DOHH2 (cell line): Measurements from ENCODE around the gene PRICKLE1.

Experiments used
- H3F3A ChIP-seq: fragments of 200-600 bp; sonication (generic), shearing (Covaris generic); 2 replicates; pipeline ENCODE4 v1.6.0; 2016; ENCODE audit warnings: antibody characterized with exemption, mild to moderate bottlenecking; ENCODE audit not compliant: control insufficient read depth, insufficient read depth
- H3K27ac ChIP-seq: fragments of 200-600 bp; sonication (generic); 2 replicates; pipeline ENCODE4 v1.5.1; 2014; ENCODE audit warnings: low read depth, mild to moderate bottlenecking, low read length, moderate library complexity
- H3K27me3 ChIP-seq: fragments of 200-600 bp; sonication (generic); 2 replicates; pipeline ENCODE4 v1.6.1; 2014; ENCODE audit warnings: mild to moderate bottlenecking, low read length, mixed read lengths; ENCODE audit not compliant: control insufficient read depth
- H3K36me3 ChIP-seq: fragments of 200-600 bp; sonication (generic); 2 replicates; pipeline ENCODE4 v1.6.1; 2014; ENCODE audit warnings: mild to moderate bottlenecking, low read length, moderate library complexity, mixed read lengths; ENCODE audit not compliant: control insufficient read depth
- H3K4me1 ChIP-seq: fragments of 200-600 bp; sonication (generic); 2 replicates; pipeline ENCODE4 v1.6.1; 2014; ENCODE audit warnings: mild to moderate bottlenecking, low read length, mixed read lengths; ENCODE audit not compliant: control insufficient read depth
- H3K4me2 ChIP-seq: fragments of 200-600 bp; sonication (generic); 2 replicates; pipeline ENCODE4 v1.6.0; 2014; ENCODE audit warnings: mild to moderate bottlenecking, low read length, moderate library complexity
- H3K4me3 ChIP-seq: fragments of 200-600 bp; sonication (generic); 2 replicates; pipeline ENCODE4 v1.5.1; 2014; ENCODE audit warnings: mild to moderate bottlenecking, low read length, mixed read lengths
- H3K79me2 ChIP-seq: fragments of 200-600 bp; sonication (generic); 2 replicates; pipeline ENCODE4 v1.6.1; 2014; ENCODE audit warnings: mild to moderate bottlenecking, low read length, mixed read lengths; ENCODE audit not compliant: control insufficient read depth
- H3K9me2 ChIP-seq: fragments of 200-600 bp; sonication (generic); replicated peaks from 2 replicates; pipeline ENCODE4 v1.6.1; 2014; ENCODE audit warnings: mild to moderate bottlenecking, low read length, mixed read lengths; ENCODE audit not compliant: control insufficient read depth
- H3K9me3 ChIP-seq: fragments of 200-600 bp; sonication (generic); 2 replicates; pipeline ENCODE4 v1.6.1; 2014; ENCODE audit warnings: antibody characterized with exemption, low read length, mixed read lengths; ENCODE audit not compliant: control insufficient read depth, insufficient read depth
- H4K20me1 ChIP-seq: fragments of 200-600 bp; sonication (generic); 2 replicates; pipeline ENCODE4 v1.6.0; 2014; ENCODE audit warnings: low read depth, mild to moderate bottlenecking, antibody characterized with exemption, low read length, moderate library complexity; ENCODE audit not compliant: control insufficient read depth, insufficient read depth
- EZH2phosphoT487 ChIP-seq: fragments of 200-600 bp; sonication (generic); IDR thresholded peaks from 2 replicates; pipeline ENCODE4 v1.6.1; 2017; ENCODE audit warnings: borderline replicate concordance, mild to moderate bottlenecking, antibody characterized with exemption, low read length, moderate library complexity, mixed read lengths
- TF ChIP-seq, protein P1 (sequence below): fragments of 200-600 bp; sonication (generic); IDR thresholded peaks from one replicate; pipeline ENCODE4 v1.5.1; 2014; ENCODE audit warnings: antibody characterized with exemption, mild to moderate bottlenecking, low read depth, low read length; ENCODE audit not compliant: poor library complexity, severe bottlenecking

The PRICKLE1 gene

GRCh38 chr12:42511656-42512055, 77.9 kb downstream of the PRICKLE1 start:
- H3K4me2 ChIP-seq, result no peak overlapping the region

DNA sequence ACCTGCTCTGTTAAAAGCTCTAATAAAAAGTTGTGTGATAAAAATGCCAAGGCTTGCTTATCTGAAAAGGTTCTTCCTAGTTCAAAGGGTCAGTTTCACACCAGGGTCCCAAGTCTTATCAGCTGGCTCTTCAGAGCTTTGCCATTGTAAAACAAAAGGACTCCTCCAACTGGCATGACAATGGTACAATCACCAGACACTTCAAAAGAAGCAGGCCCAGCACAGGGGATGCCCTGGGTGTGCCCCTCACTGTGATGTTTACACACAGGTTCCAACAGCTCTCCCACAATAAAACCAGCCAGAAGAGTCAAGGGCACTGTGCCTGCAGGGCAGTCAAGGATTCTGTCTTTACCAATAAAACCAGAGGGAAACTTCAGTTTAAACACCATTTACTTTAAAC, 78.7 kb downstream of the PRICKLE1 start:
- no peak overlapping the region for H3K27ac ChIP-seq
- no peaks in the 10 kb centered on the region for H3K9me2 ChIP-seq
- TF ChIP-seq, protein P1, sequence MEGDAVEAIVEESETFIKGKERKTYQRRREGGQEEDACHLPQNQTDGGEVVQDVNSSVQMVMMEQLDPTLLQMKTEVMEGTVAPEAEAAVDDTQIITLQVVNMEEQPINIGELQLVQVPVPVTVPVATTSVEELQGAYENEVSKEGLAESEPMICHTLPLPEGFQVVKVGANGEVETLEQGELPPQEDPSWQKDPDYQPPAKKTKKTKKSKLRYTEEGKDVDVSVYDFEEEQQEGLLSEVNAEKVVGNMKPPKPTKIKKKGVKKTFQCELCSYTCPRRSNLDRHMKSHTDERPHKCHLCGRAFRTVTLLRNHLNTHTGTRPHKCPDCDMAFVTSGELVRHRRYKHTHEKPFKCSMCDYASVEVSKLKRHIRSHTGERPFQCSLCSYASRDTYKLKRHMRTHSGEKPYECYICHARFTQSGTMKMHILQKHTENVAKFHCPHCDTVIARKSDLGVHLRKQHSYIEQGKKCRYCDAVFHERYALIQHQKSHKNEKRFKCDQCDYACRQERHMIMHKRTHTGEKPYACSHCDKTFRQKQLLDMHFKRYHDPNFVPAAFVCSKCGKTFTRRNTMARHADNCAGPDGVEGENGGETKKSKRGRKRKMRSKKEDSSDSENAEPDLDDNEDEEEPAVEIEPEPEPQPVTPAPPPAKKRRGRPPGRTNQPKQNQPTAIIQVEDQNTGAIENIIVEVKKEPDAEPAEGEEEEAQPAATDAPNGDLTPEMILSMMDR, result no peak
- no peak for TF ChIP-seq EZH2phosphoT487

More at GRCh38 chr12:42511656-42512055, 77.9 kb downstream of the PRICKLE1 start:
- Histone ChIP-seq H3K4me1 (no peaks in the 10 kb centered on the region), H3K79me2 (no peaks in the 10 kb centered on the region), H3K9me3 (no peaks in the 10 kb centered on the region), H3K9me2 (no peaks in the 10 kb centered on the region), H4K20me1 (no peaks in the 10 kb centered on the region), H3K36me3 (no peaks in the 10 kb centered on the region), H3K27me3 (peaks cover 9% of the 10 kb centered on the region; the same call in 1 of the 2 replicates), H3K27ac (no peak overlapping the region), H3K4me3 (no peak overlapping the region), H3F3A (no peaks in the 10 kb centered on the region)
- no peak for TF ChIP-seq EZH2phosphoT487
- TF ChIP-seq, protein P1, result no peak

DNA sequence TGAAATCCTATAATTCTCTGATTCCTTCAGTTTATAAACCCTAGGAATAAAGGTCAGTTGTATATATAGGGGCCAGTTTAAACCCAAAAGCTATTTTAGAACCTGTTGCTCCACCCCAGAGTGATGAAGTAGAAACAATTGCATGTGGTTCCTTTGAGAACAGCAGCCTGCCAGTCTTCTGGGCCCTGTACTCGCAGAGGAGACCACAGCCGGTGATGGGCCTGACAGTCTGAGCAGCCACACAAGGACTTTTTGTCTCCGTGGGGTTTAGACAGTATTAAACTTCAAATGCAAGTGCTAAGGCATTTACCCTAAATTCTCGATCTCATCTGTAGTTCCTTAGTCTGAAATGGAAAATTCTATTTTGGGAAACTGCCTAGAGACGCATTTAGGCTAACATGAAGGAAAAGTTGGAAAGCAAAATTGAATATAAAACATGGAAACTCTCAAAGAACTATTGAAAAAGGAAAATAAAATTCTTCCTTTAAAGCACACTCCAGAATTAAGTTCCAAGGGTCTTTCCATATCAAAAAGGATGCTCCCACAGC, 80.6 kb downstream of the PRICKLE1 start:
- H3K9me2 ChIP-seq, result no peaks in the 10 kb centered on the region
- H3K4me1 ChIP-seq, result no peaks in the 10 kb centered on the region
- H3K27ac ChIP-seq, result no peak overlapping the region
- no peaks in the 10 kb centered on the region for H3K9me3 ChIP-seq
- H3K4me2 ChIP-seq, result no peak overlapping the region
- H3K27me3 ChIP-seq, result peaks cover 12% of the 10 kb centered on the region
- TF ChIP-seq EZH2phosphoT487, result no peak
- TF ChIP-seq, protein P1, result no peak
- H3K79me2 ChIP-seq, result no peaks in the 10 kb centered on the region
- no peaks in the 10 kb centered on the region for H4K20me1 ChIP-seq
- no peaks in the 10 kb centered on the region for H3K36me3 ChIP-seq
- H3K4me3 ChIP-seq, result no peak overlapping the region
- H3F3A ChIP-seq, result no peaks in the 10 kb centered on the region

More for the DNA sequence above, 78.7 kb downstream of the PRICKLE1 start:
- Histone ChIP-seq H3K36me3 (no peaks in the 10 kb centered on the region), H3K79me2 (no peaks in the 10 kb centered on the region), H3K4me3 (no peak overlapping the region), H3K9me3 (no peaks in the 10 kb centered on the region), H3K4me1 (no peaks in the 10 kb centered on the region), H3F3A (no peaks in the 10 kb centered on the region), H3K4me2 (no peak overlapping the region), H4K20me1 (no peaks in the 10 kb centered on the region), H3K27me3 (peaks cover 9% of the 10 kb centered on the region; the same call in 1 of the 2 replicates)
